IMR-90 (cell line): ENCODE results near the gene COLEC11.

Source experiments
- BHLHE40 ChIP-seq: fragments of 150-350 bp; IDR thresholded peaks from 2 replicates; pipeline ENCODE4 v1.6.1; 2016; ENCODE audit warnings: mild to moderate bottlenecking, low read depth, low read length
- MXI1 ChIP-seq: IDR thresholded peaks from 2 replicates; pipeline ENCODE4 v1.6.1; 2012; ENCODE audit warnings: low read depth, mild to moderate bottlenecking, low read length, moderate library complexity, borderline replicate concordance
- POLR2A ChIP-seq: IDR thresholded peaks from 2 replicates; pipeline ENCODE4 v1.6.1; 2012; ENCODE audit warnings: mild to moderate bottlenecking, low read depth, low read length
- RCOR1 ChIP-seq: IDR thresholded peaks from 2 replicates; pipeline ENCODE4 v1.6.1; 2012; ENCODE audit warnings: mild to moderate bottlenecking, low read length, improper control_type of control experiment; ENCODE audit not compliant: insufficient replicate concordance
- TF ChIP-seq, protein P1 (sequence below): fragments of 150-350 bp; IDR thresholded peaks from 2 replicates; pipeline ENCODE4 v1.6.1; 2017; ENCODE audit warnings: mild to moderate bottlenecking, antibody characterized with exemption, low read length, low read depth
- TF ChIP-seq, protein P2 (sequence below): conservative IDR thresholded peaks from 2 replicates; pipeline ENCODE4 v1.5.1; 2012; ENCODE audit warnings: mild to moderate bottlenecking, low read depth, low read length, improper control_type of control experiment
- TF ChIP-seq, protein P3 (sequence below): fragments of 150-350 bp; IDR thresholded peaks from 2 replicates; pipeline ENCODE4 v1.6.1; 2016; ENCODE audit warnings: low read depth, mild to moderate bottlenecking, low read length, moderate library complexity, borderline replicate concordance

DNA sequence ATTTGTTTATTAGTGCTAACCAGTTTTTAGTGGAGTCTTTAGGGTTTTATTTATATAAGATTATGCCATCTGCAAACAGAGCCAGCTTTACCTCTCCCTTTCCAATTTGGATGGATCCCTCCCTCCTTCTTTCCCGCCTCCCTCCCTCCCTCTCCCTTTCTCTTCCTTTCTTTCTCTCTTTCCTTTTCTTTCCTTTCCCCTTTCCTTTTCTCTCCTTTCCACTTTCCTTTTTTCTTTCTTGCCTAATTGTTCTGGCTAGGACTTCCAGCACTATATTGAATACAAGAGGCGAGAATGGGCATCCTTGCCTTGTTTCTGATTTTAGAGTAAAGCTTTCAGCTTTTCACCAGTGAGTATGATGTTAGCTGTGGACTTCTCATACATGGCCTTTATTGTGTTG is 24.1 kb downstream of the COLEC11 start:
- no peak for TF ChIP-seq BHLHE40
- TF ChIP-seq, protein P1, sequence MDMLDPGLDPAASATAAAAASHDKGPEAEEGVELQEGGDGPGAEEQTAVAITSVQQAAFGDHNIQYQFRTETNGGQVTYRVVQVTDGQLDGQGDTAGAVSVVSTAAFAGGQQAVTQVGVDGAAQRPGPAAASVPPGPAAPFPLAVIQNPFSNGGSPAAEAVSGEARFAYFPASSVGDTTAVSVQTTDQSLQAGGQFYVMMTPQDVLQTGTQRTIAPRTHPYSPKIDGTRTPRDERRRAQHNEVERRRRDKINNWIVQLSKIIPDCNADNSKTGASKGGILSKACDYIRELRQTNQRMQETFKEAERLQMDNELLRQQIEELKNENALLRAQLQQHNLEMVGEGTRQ = no peak
- TF ChIP-seq, protein P2, sequence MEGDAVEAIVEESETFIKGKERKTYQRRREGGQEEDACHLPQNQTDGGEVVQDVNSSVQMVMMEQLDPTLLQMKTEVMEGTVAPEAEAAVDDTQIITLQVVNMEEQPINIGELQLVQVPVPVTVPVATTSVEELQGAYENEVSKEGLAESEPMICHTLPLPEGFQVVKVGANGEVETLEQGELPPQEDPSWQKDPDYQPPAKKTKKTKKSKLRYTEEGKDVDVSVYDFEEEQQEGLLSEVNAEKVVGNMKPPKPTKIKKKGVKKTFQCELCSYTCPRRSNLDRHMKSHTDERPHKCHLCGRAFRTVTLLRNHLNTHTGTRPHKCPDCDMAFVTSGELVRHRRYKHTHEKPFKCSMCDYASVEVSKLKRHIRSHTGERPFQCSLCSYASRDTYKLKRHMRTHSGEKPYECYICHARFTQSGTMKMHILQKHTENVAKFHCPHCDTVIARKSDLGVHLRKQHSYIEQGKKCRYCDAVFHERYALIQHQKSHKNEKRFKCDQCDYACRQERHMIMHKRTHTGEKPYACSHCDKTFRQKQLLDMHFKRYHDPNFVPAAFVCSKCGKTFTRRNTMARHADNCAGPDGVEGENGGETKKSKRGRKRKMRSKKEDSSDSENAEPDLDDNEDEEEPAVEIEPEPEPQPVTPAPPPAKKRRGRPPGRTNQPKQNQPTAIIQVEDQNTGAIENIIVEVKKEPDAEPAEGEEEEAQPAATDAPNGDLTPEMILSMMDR = no peak
- TF ChIP-seq POLR2A = no peak
- TF ChIP-seq, protein P3, sequence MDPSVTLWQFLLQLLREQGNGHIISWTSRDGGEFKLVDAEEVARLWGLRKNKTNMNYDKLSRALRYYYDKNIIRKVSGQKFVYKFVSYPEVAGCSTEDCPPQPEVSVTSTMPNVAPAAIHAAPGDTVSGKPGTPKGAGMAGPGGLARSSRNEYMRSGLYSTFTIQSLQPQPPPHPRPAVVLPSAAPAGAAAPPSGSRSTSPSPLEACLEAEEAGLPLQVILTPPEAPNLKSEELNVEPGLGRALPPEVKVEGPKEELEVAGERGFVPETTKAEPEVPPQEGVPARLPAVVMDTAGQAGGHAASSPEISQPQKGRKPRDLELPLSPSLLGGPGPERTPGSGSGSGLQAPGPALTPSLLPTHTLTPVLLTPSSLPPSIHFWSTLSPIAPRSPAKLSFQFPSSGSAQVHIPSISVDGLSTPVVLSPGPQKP = no peak
- no peak for TF ChIP-seq MXI1
- TF ChIP-seq RCOR1 = no peak
